Large intestine (tissue), 12 donors: Measurements from ENCODE around the gene SLC39A3. TPM values are rescaled to one million over a fixed set of nuclear protein-coding genes. Genes with fewer than 3 reads are reported as not detected.

Experiments used
- DNase-seq, 2 donors: peaks; one replicate each; pipeline versions ENCODE4 v3.0.0 to v3.0.0-alpha.2; 2013
- H3K27ac ChIP-seq: one replicate; pipeline ENCODE4 v1.5.1; 2013; ENCODE audit warnings: low read length
- H3K27me3 ChIP-seq: 2 replicates; pipeline ENCODE4 v1.6.1; 2013; ENCODE audit warnings: low read length; ENCODE audit not compliant: control insufficient read depth, insufficient read depth
- H3K36me3 ChIP-seq: 2 replicates; pipeline ENCODE4 v1.6.1; 2013; ENCODE audit warnings: low read length; ENCODE audit not compliant: control insufficient read depth, insufficient read depth
- H3K4me1 ChIP-seq: one replicate; pipeline ENCODE4 v1.6.1; 2013; ENCODE audit warnings: low read length; ENCODE audit not compliant: control insufficient read depth, insufficient read depth
- H3K4me3 ChIP-seq: one replicate; pipeline ENCODE4 v1.5.1; 2013; ENCODE audit warnings: low read length
- H3K9me3 ChIP-seq: one replicate; pipeline ENCODE4 v1.6.1; 2013; ENCODE audit warnings: mild to moderate bottlenecking, low read depth, low read length, moderate library complexity; ENCODE audit not compliant: control insufficient read depth
- WGBS: methylation state at CpG from one replicate; pipeline ENCODE4 v1.1.5; 2013; ENCODE audit warnings: low lambda C conversion rate; ENCODE audit not compliant: insufficient coverage; 5-methylcytosine and 5-hydroxymethylcytosine counted together
- long read RNA-seq, 11 donors: transcript quantifications; one replicate each; lab custom pipeline, GENCODE V29; 2026
- polyA plus RNA-seq: library from polyadenylated mRNA; unstranded; fragments of 120-200 nt; gene quantifications from one replicate; pipeline ENCODE4 v1.2.1, GENCODE V29; 2013

SLC39A3 gene
- 18.2 TPM for polyA plus RNA-seq
- long read RNA-seq, donor 1, partial matches to known transcripts: 0 of 3 reads
- long read RNA-seq, donor 1, other reads (novel, unspliced or antisense): 0 of 3 reads
- long read RNA-seq, donor 2, transcript SLC39A3-201 (3 exons, 1,502 nt): major isoform, 10 of 15 reads
- long read RNA-seq, donor 2, partial matches to known transcripts: 5 of 15 reads
- long read RNA-seq, donor 2, other reads (novel, unspliced or antisense): 0 of 15 reads
- long read RNA-seq, donor 3: 0 reads
- long read RNA-seq, donor 4, partial matches to known transcripts: 0 of 1 reads
- long read RNA-seq, donor 4, other reads (novel, unspliced or antisense): 0 of 1 reads
- long read RNA-seq, donor 5, transcript SLC39A3-201 (3 exons, 1,502 nt): major isoform, 8 of 8 reads
- long read RNA-seq, donor 5, partial matches to known transcripts: 0 of 8 reads
- long read RNA-seq, donor 5, other reads (novel, unspliced or antisense): 0 of 8 reads
- long read RNA-seq, donor 6, transcript SLC39A3-201 (3 exons, 1,502 nt): major isoform, 16 of 26 reads
- long read RNA-seq, donor 6, partial matches to known transcripts: 8 of 26 reads
- long read RNA-seq, donor 6, other reads (novel, unspliced or antisense): 0 of 26 reads
- long read RNA-seq, donor 7, partial matches to known transcripts: 0 of 3 reads
- long read RNA-seq, donor 7, other reads (novel, unspliced or antisense): 0 of 3 reads
- long read RNA-seq, donor 8, transcript SLC39A3-201 (3 exons, 1,502 nt): major isoform, 11 of 15 reads
- long read RNA-seq, donor 8, partial matches to known transcripts: 0 of 15 reads
- long read RNA-seq, donor 8, other reads (novel, unspliced or antisense): 0 of 15 reads
- long read RNA-seq, donor 9, transcript SLC39A3-201 (3 exons, 1,502 nt): major isoform, 12 of 12 reads
- long read RNA-seq, donor 9, partial matches to known transcripts: 0 of 12 reads
- long read RNA-seq, donor 9, other reads (novel, unspliced or antisense): 0 of 12 reads
- long read RNA-seq, donor 10, transcript SLC39A3-201 (3 exons, 1,502 nt): major isoform, 15 of 15 reads
- long read RNA-seq, donor 10, partial matches to known transcripts: 0 of 15 reads
- long read RNA-seq, donor 10, other reads (novel, unspliced or antisense): 0 of 15 reads
- long read RNA-seq, donor 11, transcript SLC39A3-201 (3 exons, 1,502 nt): major isoform, 9 of 10 reads
- long read RNA-seq, donor 11, partial matches to known transcripts: 0 of 10 reads
- long read RNA-seq, donor 11, other reads (novel, unspliced or antisense): 0 of 10 reads

GRCh38 chr19:2739602-2740313 lies at the start of gene SLC39A3:
Gene SLC39A3, minus strand, starts transcription at chr19:2740017. Its CDS starts 2,760 bp downstream, at chr19:2737257.
- peaks cover 15% of the 10 kb centered on the region for H3K36me3 ChIP-seq
- H3K9me3 ChIP-seq: no peaks in the 10 kb centered on the region
- WGBS: no CpG with 5 or more reads among the region's 64 CpGs
- H3K27ac ChIP-seq: no peak within 1 kb of the TSS
- H3K4me1 ChIP-seq: no peaks in the 10 kb centered on the region
- H3K4me3 ChIP-seq: peak within 1 kb of the TSS; percentile 73
- no peaks in the 10 kb centered on the region for H3K27me3 ChIP-seq
- peak; percentile 95 to 98 for DNase-seq

GRCh38 chr19:2788237-2788636 lies 48.4 kb upstream of the SLC39A3 start:
- no peak for DNase-seq
- peaks cover 16% of the 10 kb centered on the region for H3K36me3 ChIP-seq
- WGBS: no CpG with 5 or more reads among the region's 5 CpGs
- H3K27ac ChIP-seq: no peak overlapping the region
- H3K4me3 ChIP-seq: no peak overlapping the region
- no peaks in the 10 kb centered on the region for H3K27me3 ChIP-seq
- H3K9me3 ChIP-seq: no peaks in the 10 kb centered on the region
- peaks cover 20% of the 10 kb centered on the region for H3K4me1 ChIP-seq

- H3K4me1 ChIP-seq: peaks cover 20% of the 10 kb centered on the region
These were observed 47.3 kb upstream of the SLC39A3 start for GRCh38 chr19:2787115-2787514.

GRCh38 chr19:2785244-2785997 lies 45.6 kb upstream of the SLC39A3 start, which contains the start of gene THOP1:
Gene THOP1, plus strand, starts transcription at chr19:2785503. Its CDS starts 160 bp downstream, at chr19:2785663.
- Histone ChIP-seq H3K4me1 (peaks cover 23% of the 10 kb centered on the region), H3K36me3 (peaks cover 4% of the 10 kb centered on the region), H3K4me3 (peak within 1 kb of the TSS; percentile 91), H3K9me3 (no peaks in the 10 kb centered on the region), H3K27me3 (no peaks in the 10 kb centered on the region), H3K27ac (peak within 1 kb of the TSS; percentile 70)
- DNase-seq: peak; percentile 99
- no CpG with 5 or more reads among the region's 78 CpGs for WGBS

More at GRCh38 chr19:2787115-2787514, 47.3 kb upstream of the SLC39A3 start:
- no CpG with 5 or more reads among the region's 8 CpGs for WGBS
- Histone ChIP-seq H3K27ac (no peak overlapping the region), H3K36me3 (peaks cover 16% of the 10 kb centered on the region), H3K9me3 (no peaks in the 10 kb centered on the region), H3K4me3 (no peak overlapping the region), H3K27me3 (no peaks in the 10 kb centered on the region)
- DNase-seq: no peak

- H3K9me3 ChIP-seq: no peaks in the 10 kb centered on the region
- no peaks in the 10 kb centered on the region for H3K27me3 ChIP-seq
- 82% methylated on average over 2 of the region's 7 CpGs for WGBS
- no peak overlapping the region for H3K4me3 ChIP-seq
- H3K4me1 ChIP-seq: peaks cover 23% of the 10 kb centered on the region
- peaks cover 2% of the 10 kb centered on the region for H3K36me3 ChIP-seq
- no peak for DNase-seq
- peak overlapping the region; percentile 54 for H3K27ac ChIP-seq
These were observed 43.9 kb upstream of the SLC39A3 start for GRCh38 chr19:2783781-2784145.

- Histone ChIP-seq H3K4me1 (peaks cover 23% of the 10 kb centered on the region), H3K27me3 (no peaks in the 10 kb centered on the region), H3K9me3 (no peaks in the 10 kb centered on the region), H3K27ac (peak within 1 kb of the TSS; percentile 82), H3K4me3 (peak within 1 kb of the TSS; percentile 100), H3K36me3 (peaks cover under 1% of the 10 kb centered on the region)
- DNase-seq: peak; percentile 99
- no CpG with 5 or more reads among the region's 68 CpGs for WGBS
These were observed 43.3 kb upstream of the SLC39A3 start, which contains the start of gene SGTA for GRCh38 chr19:2782936-2783780. Gene SGTA, minus strand, starts transcription at chr19:2783273. Its CDS starts 14,205 bp downstream, at chr19:2769068.

GRCh38 chr19:2782329-2782935 lies 42.6 kb upstream of the SLC39A3 start:
- peaks cover 23% of the 10 kb centered on the region for H3K4me1 ChIP-seq

GRCh38 chr19:2780284-2780683 lies 40.5 kb upstream of the SLC39A3 start:
- no peak overlapping the region for H3K4me3 ChIP-seq
- H3K27ac ChIP-seq: no peak overlapping the region
- no peaks in the 10 kb centered on the region for H3K36me3 ChIP-seq
- no peaks in the 10 kb centered on the region for H3K27me3 ChIP-seq
- peaks cover 23% of the 10 kb centered on the region for H3K4me1 ChIP-seq
- DNase-seq: no peak
- no CpG with 5 or more reads among the region's 7 CpGs for WGBS
- H3K9me3 ChIP-seq: no peaks in the 10 kb centered on the region

More at GRCh38 chr19:2782329-2782935, 42.6 kb upstream of the SLC39A3 start:
- no CpG with 5 or more reads among the region's 24 CpGs for WGBS
- peak in 1 of 2 donors; percentile 22 for DNase-seq
- H3K4me3 ChIP-seq: peak overlapping the region; percentile 100
- H3K27ac ChIP-seq: peak overlapping the region; percentile 82
- H3K9me3 ChIP-seq: no peaks in the 10 kb centered on the region
- no peaks in the 10 kb centered on the region for H3K27me3 ChIP-seq
- H3K36me3 ChIP-seq: no peaks in the 10 kb centered on the region
